H7 (cell line): ENCODE data around the gene RPL28. TPM values are rescaled to one million over a fixed set of nuclear protein-coding genes. Genes with fewer than 3 reads are reported as not detected.

Experiments used
- DNase-seq: peaks from one replicate; pipeline ENCODE4 v3.0.0; 2012
- H3K27me3 ChIP-seq: 2 replicates; pipeline ENCODE4 v1.6.0; 2011; ENCODE audit warnings: mild to moderate bottlenecking, low read length; ENCODE audit not compliant: control insufficient read depth, insufficient read depth
- H3K36me3 ChIP-seq: replicated peaks from 2 replicates; pipeline ENCODE4 v1.5.1; 2011; ENCODE audit warnings: low read length; ENCODE audit not compliant: control insufficient read depth, insufficient read depth
- H3K4me3 ChIP-seq: 2 replicates; pipeline ENCODE4 v1.5.1; 2011; ENCODE audit warnings: low read depth, mild to moderate bottlenecking, control low read depth, low read length, moderate library complexity; ENCODE audit not compliant: insufficient read depth
- total RNA-seq: library from RNA; depleted of rRNA; stranded (reverse); fragments of >200 nt; shearing (Covaris generic); gene quantifications from 2 replicates; pipeline ENCODE4 v1.2.3, GENCODE V29; 2014

Gene RPL28
- total RNA-seq, 1 experiment from 2014 or later, result 505 TPM

- peak; percentile 84 for DNase-seq
- H3K27me3 ChIP-seq, result peaks cover 20% of the 10 kb centered on the region
Measured at GRCh38 chr19:55376241-55376933, 9.3 kb upstream of the RPL28 start, which contains the start of gene TMEM190. TSS of gene TMEM190 (plus strand) at chr19:55376826. CDS start at chr19:55376854, 28 bp downstream.

DNA sequence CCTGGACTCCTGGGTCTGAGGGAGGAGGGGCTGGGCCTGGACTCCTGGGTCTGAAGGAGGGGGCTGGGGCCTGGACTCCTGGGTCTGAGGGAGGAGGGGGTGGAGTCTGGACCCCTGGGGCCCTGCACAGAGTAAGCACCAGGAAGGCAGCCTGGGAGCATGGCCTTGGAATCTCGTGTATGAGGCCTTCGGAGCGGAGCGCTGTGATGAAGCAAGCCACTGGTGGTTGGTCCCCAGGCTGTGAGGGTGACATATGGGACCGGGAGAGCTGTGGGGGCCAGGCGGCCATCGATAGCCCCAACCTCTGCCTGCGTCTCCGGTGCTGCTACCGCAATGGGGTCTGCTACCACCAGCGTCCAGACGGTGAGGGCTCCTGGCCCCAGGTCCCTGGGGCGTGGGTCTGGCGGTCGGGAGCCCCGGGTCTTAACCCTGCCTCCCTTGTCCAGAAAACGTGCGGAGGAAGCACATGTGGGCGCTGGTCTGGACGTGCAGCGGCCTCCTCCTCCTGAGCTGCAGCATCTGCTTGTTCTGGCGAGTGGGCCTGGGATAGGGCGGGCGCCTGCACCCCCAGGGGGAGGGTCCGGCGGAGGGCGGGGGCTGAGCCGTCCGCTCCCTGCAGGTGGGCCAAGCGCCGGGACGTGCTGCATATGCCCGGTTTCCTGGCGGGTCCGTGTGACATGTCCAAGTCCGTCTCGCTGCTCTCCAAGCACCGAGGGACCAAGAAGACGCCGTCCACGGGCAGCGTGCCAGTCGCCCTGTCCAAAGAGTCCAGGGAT lies 8.2 kb upstream of the RPL28 start:
- DNase-seq, result peak; percentile 89
- Histone ChIP-seq H3K27me3 (peaks cover 12% of the 10 kb centered on the region), H3K4me3 (peak overlapping the region; percentile 43), H3K36me3 (no peaks in the 10 kb centered on the region)

More at GRCh38 chr19:55376241-55376933, 9.3 kb upstream of the RPL28 start, which contains the start of gene TMEM190:
- H3K36me3 ChIP-seq, result no peaks in the 10 kb centered on the region
- peak within 1 kb of the TSS; percentile 43 for H3K4me3 ChIP-seq

DNA sequence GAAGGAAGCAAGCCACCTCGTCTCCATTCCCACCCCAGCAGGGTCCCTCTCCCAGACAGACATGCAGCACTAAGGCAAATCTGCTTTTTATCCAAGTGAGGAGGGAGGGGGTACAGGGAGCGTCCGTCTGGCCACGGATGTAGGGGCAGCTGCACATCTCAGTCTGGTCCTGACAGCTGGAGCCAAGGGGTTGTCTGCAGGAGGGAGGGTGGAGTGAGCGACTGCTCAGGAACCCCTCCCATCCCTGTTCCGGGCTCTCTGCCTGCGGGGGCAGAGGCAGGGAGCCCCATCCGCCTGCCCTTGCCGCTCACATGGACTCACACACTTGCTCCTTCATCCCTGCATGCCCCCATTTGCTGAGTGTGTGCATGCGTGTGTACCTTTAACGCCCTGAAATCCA lies 6.6 kb upstream of the RPL28 start:
- H3K36me3 ChIP-seq, result no peaks in the 10 kb centered on the region
- no peak overlapping the region for H3K4me3 ChIP-seq
- DNase-seq, result peak; percentile 40
- H3K27me3 ChIP-seq, result peaks cover 20% of the 10 kb centered on the region

DNA sequence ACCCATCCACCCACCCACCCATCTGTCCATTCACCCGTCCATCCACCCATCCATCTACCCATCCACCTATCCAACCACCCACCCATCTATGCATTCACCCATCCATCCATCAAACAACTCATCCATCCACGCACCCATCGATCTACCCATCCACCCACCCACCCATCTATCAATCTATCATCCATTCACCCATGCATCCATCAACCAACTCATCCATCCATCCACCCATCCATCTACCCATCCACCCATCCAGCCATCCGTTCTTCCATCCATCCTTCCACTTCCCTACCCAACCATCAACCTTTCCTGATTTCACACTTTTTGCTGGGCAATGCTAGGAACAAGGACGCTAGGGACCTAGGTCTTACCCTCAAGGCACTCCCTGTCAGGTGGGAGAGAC lies 3.7 kb upstream of the RPL28 start:
- Histone ChIP-seq H3K36me3 (peaks cover 5% of the 10 kb centered on the region), H3K4me3 (no peak overlapping the region), H3K27me3 (peaks cover 23% of the 10 kb centered on the region)
- no peak for DNase-seq

GRCh38 chr19:55382522-55383054 lies 3.1 kb upstream of the RPL28 start:
- DNase-seq, result no peak
- peaks cover 11% of the 10 kb centered on the region for H3K36me3 ChIP-seq
- peaks cover 20% of the 10 kb centered on the region for H3K27me3 ChIP-seq
- H3K4me3 ChIP-seq, result no peak overlapping the region

GRCh38 chr19:55383279-55384130 lies 2.2 kb upstream of the RPL28 start:
- Histone ChIP-seq H3K27me3 (peaks cover 14% of the 10 kb centered on the region; the same call in 1 of the 2 replicates), H3K36me3 (peaks cover 19% of the 10 kb centered on the region), H3K4me3 (peak overlapping the region; percentile 94)
- peak; percentile 88 for DNase-seq

DNA sequence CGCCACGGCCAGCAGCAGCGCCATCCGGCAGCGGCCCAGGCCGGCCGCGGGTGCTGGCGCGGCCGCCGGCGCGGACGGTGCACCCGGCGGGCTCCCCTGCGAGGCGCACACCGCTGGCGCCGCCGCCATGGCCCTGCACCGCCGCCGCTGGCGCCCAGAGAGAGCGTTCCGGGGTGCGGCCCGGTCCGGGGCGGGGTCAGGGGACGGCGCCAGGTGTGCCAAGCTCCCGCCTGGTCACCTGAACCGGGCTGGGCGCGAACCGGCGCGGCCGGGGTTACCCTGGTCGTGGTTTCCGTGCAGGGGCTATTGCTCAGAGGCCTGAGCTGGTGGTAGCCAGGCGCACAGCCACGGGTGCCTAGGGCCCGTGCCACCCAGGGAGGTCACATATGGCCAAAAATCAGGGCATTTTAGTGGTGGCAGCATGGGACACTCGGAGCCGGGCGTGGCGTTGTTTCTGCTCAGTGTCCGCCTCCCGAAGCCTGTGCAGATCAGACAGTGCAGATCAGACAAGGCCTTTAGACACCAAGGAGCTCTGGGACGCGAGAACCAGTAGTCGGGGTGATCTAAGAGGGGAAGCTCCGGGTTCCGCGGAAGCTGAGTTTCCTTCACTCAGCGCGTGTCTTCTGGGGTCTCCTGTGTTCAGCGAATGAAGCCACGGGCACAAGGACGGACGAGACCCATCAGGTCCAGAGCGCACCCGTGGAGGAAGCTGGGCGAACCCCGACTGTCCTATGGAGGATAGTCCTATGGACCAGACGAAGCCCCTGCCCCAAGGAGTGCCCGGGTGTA lies 1.4 kb upstream of the RPL28 start, which contains the start of gene TMEM238:
Gene TMEM238, minus strand, starts transcription at position 162 of the 789 bp plus-strand sequence. Its CDS starts 33 bp downstream, at position 129.
- DNase-seq, result peak; percentile 75
- Histone ChIP-seq H3K27me3 (peaks cover 13% of the 10 kb centered on the region; the same call in 1 of the 2 replicates), H3K4me3 (peak within 1 kb of the TSS; percentile 94)

GRCh38 chr19:55384920-55385723 lies 610 bp upstream of the RPL28 start:
- peaks cover 13% of the 10 kb centered on the region; the same call in 1 of the 2 replicates for H3K27me3 ChIP-seq

More for the DNA sequence above, 1.4 kb upstream of the RPL28 start, which contains the start of gene TMEM238:
- peaks cover 27% of the 10 kb centered on the region for H3K36me3 ChIP-seq

DNA sequence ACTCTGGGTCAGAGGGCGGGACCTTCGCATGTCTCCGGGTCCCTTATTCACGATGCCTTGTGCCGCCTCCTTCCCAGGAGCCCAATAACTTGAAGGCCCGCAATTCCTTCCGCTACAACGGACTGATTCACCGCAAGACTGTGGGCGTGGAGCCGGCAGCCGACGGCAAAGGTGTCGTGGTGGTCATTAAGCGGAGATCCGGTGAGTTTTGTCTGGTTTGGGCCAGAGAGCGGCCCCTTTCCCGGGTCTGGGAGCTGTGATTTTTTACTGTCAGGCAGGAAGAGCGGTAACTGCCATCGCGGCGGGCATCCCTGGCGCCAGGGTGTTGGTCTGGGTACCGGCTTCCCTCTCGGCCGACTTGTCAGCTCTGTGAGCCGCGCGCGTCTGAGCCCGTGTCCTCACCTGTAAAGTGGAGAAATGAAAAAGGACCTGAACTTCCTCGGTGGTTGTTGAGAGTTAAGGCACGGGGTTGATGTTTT lies 800 bp downstream of the RPL28 start:
- Histone ChIP-seq H3K4me3 (peak overlapping the region; percentile 94), H3K36me3 (peaks cover 28% of the 10 kb centered on the region), H3K27me3 (peaks cover 13% of the 10 kb centered on the region; the same call in 1 of the 2 replicates)
- peak; percentile 33 for DNase-seq

More at GRCh38 chr19:55384920-55385723, 610 bp upstream of the RPL28 start:
- H3K4me3 ChIP-seq, result peak overlapping the region; percentile 94
- peak; percentile 93 for DNase-seq
- H3K36me3 ChIP-seq, result peaks cover 28% of the 10 kb centered on the region

DNA sequence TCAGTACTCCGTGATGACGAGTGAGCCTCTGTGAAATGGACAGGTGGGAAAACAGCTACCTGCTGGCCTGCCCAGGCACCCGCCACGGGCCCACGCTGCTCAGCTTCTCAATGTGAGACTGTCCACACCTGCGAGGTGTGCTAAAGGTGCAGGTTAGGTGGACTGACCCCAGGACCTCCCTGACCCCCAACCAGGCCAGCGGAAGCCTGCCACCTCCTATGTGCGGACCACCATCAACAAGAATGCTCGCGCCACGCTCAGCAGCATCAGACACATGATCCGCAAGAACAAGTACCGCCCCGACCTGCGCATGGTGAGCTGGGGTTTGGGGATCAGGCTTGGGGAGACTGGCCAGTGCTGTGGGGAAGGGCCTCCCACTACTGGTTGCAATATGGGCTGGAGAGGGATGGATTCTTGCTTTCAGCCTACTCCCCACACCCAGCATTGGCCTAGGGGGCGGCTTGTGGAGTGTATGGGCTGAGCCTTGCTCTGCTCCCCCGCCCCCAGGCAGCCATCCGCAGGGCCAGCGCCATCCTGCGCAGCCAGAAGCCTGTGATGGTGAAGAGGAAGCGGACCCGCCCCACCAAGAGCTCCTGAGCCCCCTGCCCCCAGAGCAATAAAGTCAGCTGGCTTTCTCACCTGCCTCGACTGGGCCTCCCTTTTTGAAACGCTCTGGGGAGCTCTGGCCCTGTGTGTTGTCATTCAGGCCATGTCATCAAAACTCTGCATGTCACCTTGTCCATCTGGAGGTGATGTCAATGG lies 2.2 kb downstream of the RPL28 start:
- DNase-seq, result peak; percentile 38
- Histone ChIP-seq H3K36me3 (peaks cover 28% of the 10 kb centered on the region), H3K4me3 (no peak overlapping the region), H3K27me3 (peaks cover 7% of the 10 kb centered on the region; the same call in 1 of the 2 replicates)

DNA sequence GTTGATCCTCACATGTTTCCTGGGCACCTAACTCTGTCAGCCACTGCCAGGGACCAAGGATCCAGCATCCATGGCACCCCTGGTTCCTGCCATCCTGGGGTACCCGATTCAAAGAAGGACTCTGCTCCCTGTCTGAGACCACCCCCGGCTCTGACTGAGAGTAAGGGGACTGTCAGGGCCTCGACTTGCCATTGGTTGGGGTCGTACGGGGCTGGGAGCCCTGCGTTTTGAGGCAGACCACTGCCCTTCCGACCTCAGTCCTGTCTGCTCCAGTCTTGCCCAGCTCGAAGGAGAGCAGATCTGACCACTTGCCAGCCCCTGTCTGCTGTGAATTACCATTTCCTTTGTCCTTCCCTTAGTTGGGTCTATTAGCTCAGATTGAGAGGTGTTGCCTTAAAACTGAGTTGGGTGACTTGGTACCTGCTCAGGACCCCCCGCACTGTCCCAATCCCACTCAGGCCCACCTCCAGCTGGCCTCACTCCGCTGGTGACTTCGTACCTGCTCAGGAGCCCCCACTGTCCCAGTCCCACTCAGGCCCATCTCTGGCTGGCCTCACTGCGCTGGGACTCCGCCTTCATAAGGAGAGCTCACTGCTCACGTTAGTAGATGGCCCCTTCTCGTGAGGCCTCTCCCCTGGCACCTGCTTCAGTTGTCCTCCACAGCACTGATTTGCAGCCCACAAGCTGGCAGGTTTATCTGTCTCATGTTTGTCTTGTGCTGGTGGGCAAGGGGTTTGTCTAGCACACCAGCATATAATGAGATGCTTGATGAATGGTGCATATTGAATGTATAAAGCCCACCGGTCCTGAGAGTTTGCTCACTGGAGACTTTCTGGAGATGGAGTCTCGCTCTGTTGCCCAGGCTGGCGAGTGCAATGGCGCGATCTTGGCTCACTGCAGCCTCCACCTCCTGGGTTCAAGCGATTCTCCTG lies 3.9 kb downstream of the RPL28 start:
- Histone ChIP-seq H3K4me3 (no peak overlapping the region), H3K27me3 (no peaks in the 10 kb centered on the region; the same call in 1 of the 2 replicates), H3K36me3 (peaks cover 28% of the 10 kb centered on the region)
- DNase-seq, result peak; percentile 36
